Stimulated activated naive CD4-positive, alpha-beta T cell (primary cell): Measurements from ENCODE around the gene ASXL3.

ENCODE experiments used
- DNase-seq, 6 experiments: peaks; one replicate each; lab custom pipeline; 2025; lab: John Stamatoyannopoulos, UW

The ASXL3 gene

DNA sequence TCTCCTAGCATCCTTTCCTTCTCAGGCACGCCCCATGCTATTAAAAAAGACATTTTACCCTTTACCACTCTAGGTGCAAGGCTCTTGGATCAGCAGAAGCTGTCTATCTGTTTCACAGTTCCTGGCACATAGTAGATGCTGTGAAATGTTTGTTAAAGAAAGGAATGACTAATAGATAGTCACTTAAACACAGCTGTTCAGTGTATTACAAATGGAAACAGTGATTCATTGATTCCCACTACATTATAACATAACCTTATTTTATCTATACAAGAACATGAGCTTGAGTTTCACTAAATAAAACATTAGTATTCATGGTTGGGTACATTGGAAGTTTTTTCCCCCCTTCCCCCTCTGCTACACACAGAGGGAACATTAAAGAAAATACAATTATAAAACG lies 142.1 kb downstream of the ASXL3 start:
- no peak for DNase-seq

GRCh38 chr18:33729556-33729955 lies 151.5 kb downstream of the ASXL3 start:
- DNase-seq = no peak

GRCh38 chr18:33733376-33733775 lies 155.4 kb downstream of the ASXL3 start:
- no peak for DNase-seq

DNA sequence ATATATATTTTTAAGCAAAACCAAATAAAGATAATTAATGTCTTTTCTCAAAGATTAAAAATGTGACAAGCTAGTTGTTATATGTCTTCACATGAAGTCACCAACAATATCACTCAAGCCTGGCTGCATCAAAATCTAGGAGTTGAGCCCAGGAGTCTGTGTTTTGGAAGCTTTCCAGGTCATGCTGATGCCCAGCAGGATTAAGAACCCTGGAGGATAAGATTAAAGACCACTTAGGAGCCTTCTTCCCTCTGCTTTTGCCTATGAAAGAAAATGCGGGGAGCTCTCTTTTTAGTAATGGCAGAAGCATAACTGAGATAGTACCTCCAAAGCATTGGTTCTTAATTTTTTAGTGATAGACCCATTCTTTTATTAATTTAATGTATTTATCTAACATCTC lies 157.4 kb downstream of the ASXL3 start:
- DNase-seq = no peak

DNA sequence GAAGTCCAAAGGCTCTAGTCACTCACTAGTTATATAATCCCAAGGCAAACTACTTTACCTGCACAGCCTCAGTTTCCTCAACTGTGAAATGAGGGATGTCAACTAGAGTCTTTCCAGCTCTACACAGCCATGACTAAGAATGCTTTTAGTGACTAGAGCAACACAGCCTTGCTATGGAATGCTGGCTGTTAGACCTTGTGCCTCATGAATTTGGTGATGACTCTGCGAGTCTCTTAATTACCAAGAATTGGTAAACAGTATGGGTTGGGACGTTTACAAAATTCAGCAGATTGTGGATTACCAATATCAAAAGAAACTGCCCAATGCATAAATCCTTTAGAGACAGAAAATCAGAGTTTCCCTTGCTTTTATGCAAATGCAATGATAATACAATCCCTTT lies 163.7 kb downstream of the ASXL3 start:
- no peak for DNase-seq

- no peak for DNase-seq
Measured at GRCh38 chr18:33744032-33744697, 166.1 kb downstream of the ASXL3 start.

GRCh38 chr18:33745151-33745795 lies 167.3 kb downstream of the ASXL3 start:
- DNase-seq = no peak

DNA sequence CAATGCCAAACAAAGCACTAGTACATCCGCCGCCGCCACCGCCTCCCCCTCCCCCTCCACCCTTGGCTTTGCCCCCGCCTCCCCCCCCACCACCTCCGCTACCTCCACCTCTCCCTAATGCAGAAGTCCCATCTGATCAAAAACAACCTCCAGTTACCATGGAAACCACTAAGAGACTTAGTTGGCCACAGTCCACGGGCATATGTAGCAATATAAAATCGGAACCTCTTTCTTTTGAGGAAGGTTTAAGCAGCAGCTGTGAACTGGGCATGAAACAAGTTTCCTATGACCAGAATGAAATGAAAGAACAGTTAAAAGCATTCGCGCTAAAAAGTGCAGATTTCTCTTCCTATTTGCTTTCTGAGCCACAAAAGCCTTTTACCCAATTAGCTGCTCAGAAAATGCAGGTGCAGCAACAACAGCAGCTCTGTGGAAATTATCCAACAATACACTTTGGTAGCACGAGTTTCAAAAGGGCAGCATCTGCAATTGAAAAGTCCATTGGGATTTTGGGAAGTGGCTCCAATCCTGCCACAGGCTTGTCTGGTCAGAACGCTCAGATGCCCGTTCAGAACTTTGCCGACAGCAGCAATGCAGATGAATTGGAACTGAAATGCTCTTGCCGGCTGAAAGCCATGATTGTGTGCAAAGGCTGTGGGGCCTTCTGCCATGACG lies 168.0 kb downstream of the ASXL3 start:
- no peak for DNase-seq

DNA sequence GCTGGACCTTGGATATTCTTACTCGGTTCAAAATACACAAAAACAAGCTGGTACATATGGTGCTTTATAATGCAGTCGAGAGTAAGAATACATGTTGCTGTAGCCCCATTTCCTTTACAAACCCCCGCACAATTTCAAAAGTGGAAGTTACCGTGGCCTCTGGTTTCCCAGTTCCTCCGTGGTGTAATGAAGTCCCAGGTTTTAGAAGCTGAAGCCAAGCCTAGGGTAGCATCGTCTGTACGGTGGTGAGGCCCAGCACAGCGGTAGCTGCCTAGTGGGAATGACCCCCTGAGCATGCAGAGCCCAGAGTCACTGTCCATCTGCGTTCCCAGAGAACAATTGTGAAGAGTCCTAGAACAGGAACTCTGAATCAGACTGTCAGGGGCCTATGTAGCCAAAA lies 171.8 kb downstream of the ASXL3 start:
- no peak for DNase-seq

DNA sequence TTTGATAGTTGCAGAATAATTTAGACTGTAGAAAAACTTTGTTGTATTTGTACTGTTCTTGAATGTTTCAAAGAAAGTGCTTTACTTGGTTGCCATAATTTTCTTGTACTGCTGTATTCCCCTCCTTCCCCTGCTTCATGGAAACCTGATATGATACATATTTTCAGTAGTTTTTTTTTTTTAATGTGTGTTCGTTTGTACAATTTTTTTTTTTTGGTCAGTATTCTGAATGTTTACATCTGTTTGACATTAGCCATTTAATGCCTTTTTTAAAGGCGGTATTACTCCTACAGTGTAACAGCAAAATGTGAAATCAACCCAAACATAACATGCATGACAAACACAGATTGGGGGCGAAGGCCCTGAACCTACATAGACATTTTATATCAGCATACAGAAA lies 172.3 kb downstream of the ASXL3 start:
- DNase-seq = no peak

GRCh38 chr18:33751613-33752221 lies 173.7 kb downstream of the ASXL3 start:
- DNase-seq = no peak

- DNase-seq = no peak
Measured at GRCh38 chr18:33755391-33755790, 177.4 kb downstream of the ASXL3 start.

DNA sequence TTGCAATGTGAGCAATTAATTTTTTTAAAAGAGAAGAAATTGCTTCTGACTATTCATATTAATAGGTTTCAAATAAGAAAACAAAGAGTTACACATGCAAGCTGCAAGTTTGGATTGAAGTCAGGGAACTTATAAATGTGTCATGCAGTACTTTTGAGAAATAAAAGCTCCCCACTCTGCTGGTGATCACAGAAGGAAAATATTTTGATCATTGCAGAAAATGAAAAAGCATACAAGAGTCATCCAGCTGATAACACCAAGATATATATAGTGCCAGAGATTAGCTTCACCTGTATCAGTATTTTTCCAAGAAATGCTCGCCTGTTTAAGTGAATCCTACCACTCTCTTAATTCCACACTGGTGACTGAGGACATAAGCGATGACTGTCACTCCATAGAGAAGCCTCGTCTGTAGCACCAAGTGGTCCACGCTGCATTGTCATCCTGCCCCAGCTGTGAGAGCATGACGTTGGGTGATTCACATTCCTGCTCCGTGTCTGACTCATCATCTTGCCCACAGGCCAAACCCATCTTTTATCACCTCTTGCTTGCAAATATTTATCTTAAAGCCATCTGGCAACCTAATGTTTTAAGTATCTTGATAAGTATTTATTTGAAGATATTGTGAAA lies 178.0 kb downstream of the ASXL3 start:
- DNase-seq = no peak

DNA sequence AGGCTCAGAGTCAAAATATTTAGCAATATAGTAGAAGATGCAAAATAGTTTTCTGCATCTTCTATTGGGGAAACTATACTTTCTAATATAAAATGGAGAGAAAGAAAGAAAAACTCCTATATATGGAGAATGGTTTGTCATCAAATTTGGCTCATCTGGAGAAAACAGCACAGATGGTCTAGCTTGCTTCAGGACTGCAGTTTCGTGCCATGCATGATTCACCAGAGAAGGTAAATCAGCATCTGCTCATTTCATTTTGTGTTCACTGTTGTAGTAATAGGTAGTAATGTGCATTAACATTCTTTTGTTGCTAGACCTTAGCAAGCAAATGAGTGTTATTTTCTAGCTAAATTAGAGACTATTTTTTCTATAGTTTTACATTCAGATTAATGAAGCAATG lies 179.0 kb downstream of the ASXL3 start:
- DNase-seq = no peak

DNA sequence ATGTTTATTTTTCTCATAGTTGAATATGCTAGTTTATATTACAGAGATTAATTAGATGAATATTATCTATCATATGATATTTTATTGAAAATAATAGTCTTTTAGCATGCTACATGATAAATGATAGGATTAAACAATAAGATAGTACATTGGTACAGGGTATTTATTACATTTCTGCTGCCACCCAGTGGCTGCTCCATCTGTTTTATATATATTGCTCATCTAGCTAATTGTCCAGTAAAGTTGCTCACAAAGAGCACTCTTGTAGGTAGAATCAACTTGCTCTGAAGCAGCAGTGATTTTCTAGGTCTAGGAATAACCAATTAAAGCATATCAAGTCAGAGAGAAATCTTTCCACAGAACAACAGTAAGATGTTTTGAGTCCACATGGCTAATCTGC lies 183.3 kb downstream of the ASXL3 start:
- DNase-seq = no peak

GRCh38 chr18:33781429-33781828 lies 203.4 kb downstream of the ASXL3 start:
- no peak for DNase-seq
